ENCODE data around the gene MRPS34.

GRCh38 chr16:1790261-1790610, 17.3 kb upstream of the MRPS34 start:
- TF ChIP-seq, protein P1, sequence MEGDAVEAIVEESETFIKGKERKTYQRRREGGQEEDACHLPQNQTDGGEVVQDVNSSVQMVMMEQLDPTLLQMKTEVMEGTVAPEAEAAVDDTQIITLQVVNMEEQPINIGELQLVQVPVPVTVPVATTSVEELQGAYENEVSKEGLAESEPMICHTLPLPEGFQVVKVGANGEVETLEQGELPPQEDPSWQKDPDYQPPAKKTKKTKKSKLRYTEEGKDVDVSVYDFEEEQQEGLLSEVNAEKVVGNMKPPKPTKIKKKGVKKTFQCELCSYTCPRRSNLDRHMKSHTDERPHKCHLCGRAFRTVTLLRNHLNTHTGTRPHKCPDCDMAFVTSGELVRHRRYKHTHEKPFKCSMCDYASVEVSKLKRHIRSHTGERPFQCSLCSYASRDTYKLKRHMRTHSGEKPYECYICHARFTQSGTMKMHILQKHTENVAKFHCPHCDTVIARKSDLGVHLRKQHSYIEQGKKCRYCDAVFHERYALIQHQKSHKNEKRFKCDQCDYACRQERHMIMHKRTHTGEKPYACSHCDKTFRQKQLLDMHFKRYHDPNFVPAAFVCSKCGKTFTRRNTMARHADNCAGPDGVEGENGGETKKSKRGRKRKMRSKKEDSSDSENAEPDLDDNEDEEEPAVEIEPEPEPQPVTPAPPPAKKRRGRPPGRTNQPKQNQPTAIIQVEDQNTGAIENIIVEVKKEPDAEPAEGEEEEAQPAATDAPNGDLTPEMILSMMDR (IDR thresholded peaks at IDR 0.05): no peak
- TF ChIP-seq POLR2AphosphoS5 (IDR thresholded peaks at IDR 0.05) (no peak), POLR2A (IDR thresholded peaks at IDR 0.05) (no peak)
